Mucosa of rectum (tissue), 2 donors: ENCODE measurements around the gene OR2H1.

ENCODE experiments used
- H3K27ac ChIP-seq, 2 donors: one replicate each; pipeline ENCODE4 v1.7.0; 2013; ENCODE audit warnings: inconsistent platforms in 2 of 2, low read depth in 2 of 2, low read length in 2 of 2
- H3K27me3 ChIP-seq, 2 donors: one replicate each; pipeline ENCODE4 v1.7.0; 2013; ENCODE audit warnings: low read length in 2 of 2; ENCODE audit not compliant: control insufficient read depth in 2 of 2, insufficient read depth in 2 of 2
- H3K36me3 ChIP-seq, 2 donors: one replicate each; pipeline ENCODE4 v1.7.0; 2013; ENCODE audit warnings: low read length in 2 of 2; ENCODE audit not compliant: control insufficient read depth in 2 of 2, insufficient read depth in 2 of 2
- H3K4me1 ChIP-seq, 2 donors: one replicate each; pipeline ENCODE4 v1.7.0; 2013; ENCODE audit warnings: low read length in 2 of 2, mild to moderate bottlenecking in 1 of 2; ENCODE audit not compliant: control insufficient read depth in 2 of 2, insufficient read depth in 2 of 2
- H3K4me3 ChIP-seq, 2 donors: one replicate each; pipeline ENCODE4 v1.7.0; 2013; ENCODE audit warnings: low read length in 2 of 2
- H3K9ac ChIP-seq, 2 donors: one replicate each; pipeline ENCODE4 v1.7.0; 2013; ENCODE audit warnings: low read length in 2 of 2, low read depth in 1 of 2, mild to moderate bottlenecking in 1 of 2
- H3K9me3 ChIP-seq, 2 donors: one replicate each; pipeline ENCODE4 v1.7.0; 2013; ENCODE audit warnings: low read length in 2 of 2; ENCODE audit not compliant: control insufficient read depth in 2 of 2
- donor health status: healthy.
- donor health status: Normal muscosa, but diverticular disease.

OR2H1 gene

DNA sequence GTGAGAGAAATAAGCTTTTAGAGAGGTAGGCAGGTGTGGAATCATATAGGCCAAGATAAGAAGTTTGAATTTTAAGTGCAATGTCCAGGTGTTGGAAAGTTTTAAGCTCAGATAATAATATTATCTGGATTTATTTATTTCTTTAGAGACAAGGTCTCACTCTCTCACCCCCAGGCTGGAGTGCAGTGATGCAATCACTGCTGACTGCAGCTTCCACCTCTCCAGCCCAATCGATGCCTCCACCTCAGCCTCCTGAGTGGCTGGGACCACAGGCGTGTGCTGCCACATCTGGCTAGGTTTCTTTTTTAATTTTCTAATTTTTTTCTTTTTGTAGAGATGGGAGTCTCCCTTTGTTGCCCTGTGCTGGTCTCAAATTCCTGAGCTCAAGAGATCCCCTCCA is 36.3 kb downstream of the OR2H1 start:
- Histone ChIP-seq H3K9ac (no peak overlapping the region), H3K4me1 (no peaks in the 10 kb centered on the region)

DNA sequence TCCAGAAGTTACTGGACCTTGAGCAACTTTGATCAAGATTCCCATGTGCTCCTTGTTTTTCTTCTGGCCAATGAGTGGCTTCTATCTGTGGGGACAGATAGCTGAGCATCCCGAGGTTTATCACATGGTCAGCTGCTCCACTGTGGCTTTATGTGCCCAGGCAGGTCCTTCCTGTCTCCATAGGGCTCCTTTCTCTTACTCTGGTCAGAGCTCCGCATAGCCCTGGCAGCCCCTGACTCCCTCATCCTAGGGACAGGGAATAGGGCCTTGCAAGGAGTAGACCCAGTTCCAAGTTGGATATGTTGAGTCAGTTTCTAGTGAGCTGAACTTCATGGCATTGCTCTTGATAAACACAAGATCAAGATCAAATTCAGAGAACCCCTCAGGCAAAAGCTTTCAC is 37.2 kb downstream of the OR2H1 start:
- Histone ChIP-seq H3K9ac (no peak overlapping the region), H3K27ac (no peak overlapping the region), H3K4me1 (no peaks in the 10 kb centered on the region), H3K4me3 (no peak overlapping the region), H3K36me3 (no peaks in the 10 kb centered on the region), H3K27me3 (no peaks in the 10 kb centered on the region), H3K9me3 (no peaks in the 10 kb centered on the region)

More for the DNA sequence above, 36.3 kb downstream of the OR2H1 start:
- H3K36me3 ChIP-seq: no peaks in the 10 kb centered on the region
- H3K27ac ChIP-seq: no peak overlapping the region
- H3K4me3 ChIP-seq: no peak overlapping the region
- H3K27me3 ChIP-seq: no peaks in the 10 kb centered on the region
- no peaks in the 10 kb centered on the region for H3K9me3 ChIP-seq

DNA sequence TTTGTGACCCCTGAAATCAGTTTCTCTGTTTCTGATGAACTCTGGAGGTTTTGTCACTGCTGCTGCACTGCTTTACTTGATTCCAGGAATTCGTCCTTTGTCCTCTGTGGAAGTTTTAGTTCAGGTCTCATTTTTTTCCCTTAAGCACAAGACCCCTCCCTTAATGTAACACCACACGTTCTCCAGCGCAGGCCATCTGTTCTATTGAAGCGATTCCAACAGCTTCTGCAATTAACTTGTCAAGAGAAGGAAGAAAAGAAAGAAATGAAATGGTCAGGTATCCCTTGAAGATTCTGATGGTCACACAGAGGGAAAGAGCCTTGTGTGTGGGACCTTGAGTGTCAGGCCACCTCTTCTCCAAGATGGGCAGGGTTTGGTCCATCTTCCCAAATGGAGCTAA is 38.6 kb downstream of the OR2H1 start:
- no peaks in the 10 kb centered on the region for H3K4me1 ChIP-seq
- no peaks in the 10 kb centered on the region for H3K36me3 ChIP-seq
- H3K27ac ChIP-seq: no peak overlapping the region
- no peak overlapping the region for H3K4me3 ChIP-seq
- H3K9ac ChIP-seq: no peak overlapping the region
- no peaks in the 10 kb centered on the region for H3K9me3 ChIP-seq
- H3K27me3 ChIP-seq: peaks cover 0 to 3% of the 10 kb centered on the region in 2 donors

DNA sequence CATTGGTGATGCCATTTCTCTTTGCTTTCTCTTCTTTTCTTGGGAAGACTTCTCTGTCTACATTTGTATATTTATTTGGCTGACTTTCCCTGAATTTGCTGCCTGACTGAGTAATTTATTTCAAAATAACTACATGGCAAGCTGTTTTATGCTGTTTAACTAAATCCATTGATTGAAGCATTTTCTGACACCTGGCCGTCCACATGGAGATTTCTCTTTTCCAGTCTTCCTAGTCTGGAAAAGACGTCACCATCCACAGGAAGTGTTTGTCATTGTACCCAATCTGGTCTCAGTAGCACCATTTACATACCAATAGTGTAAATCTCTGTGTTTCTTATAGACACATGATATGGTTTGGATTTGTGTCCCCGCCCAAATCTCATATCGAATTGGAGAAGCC is 40.0 kb downstream of the OR2H1 start:
- H3K9me3 ChIP-seq: no peaks in the 10 kb centered on the region
- H3K4me3 ChIP-seq: no peak overlapping the region
- H3K27me3 ChIP-seq: peaks cover 0 to 3% of the 10 kb centered on the region in 2 donors
- no peaks in the 10 kb centered on the region for H3K36me3 ChIP-seq
- H3K4me1 ChIP-seq: no peaks in the 10 kb centered on the region
- H3K27ac ChIP-seq: no peak overlapping the region
- H3K9ac ChIP-seq: no peak overlapping the region

DNA sequence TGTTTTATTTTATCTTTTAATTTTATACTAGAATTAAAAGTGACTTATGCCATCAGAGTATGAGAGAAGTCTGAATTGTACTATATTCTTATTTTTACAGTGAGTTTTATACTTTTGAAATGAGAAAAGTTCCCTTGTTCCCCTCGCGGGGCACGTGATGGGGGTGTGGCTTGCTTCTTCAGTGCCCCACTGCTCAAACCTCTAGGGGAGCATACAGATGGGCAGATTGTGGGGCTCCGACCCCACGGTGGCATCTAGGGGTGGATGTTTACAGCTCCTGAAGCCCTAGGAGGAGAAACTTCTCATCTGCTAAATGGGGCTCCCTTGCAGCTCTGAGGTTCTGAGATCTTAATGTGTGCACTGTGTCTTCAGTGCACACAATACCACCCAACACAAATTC is 42.7 kb downstream of the OR2H1 start:
- Histone ChIP-seq H3K27me3 (peaks cover 0 to 3% of the 10 kb centered on the region in 2 donors), H3K4me1 (no peaks in the 10 kb centered on the region), H3K4me3 (no peak overlapping the region), H3K27ac (no peak overlapping the region), H3K9me3 (no peaks in the 10 kb centered on the region), H3K36me3 (no peaks in the 10 kb centered on the region), H3K9ac (no peak overlapping the region)

DNA sequence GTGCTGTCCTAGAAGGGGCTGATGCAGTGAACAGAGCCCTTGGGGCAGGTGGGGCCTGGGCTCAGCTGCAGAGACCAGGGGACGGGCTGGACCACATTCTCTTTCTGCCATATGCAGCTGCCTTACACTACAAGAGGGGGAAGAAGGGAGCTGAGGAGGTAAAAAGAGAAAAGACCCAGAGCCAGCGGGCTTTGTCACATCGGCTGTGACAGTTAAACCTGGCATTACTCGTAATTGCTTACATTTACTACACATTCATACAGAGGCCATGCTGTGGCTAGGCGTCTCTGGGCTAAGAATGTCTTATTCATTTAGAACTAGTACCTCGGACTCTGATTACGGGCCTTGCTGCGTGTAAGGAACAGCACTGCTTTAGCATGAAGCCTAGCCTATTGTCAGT is 43.6 kb downstream of the OR2H1 start:
- H3K27me3 ChIP-seq: peaks cover 0 to 3% of the 10 kb centered on the region in 2 donors
- H3K4me1 ChIP-seq: no peaks in the 10 kb centered on the region
- no peak overlapping the region for H3K27ac ChIP-seq
- no peak overlapping the region for H3K4me3 ChIP-seq
- no peaks in the 10 kb centered on the region for H3K9me3 ChIP-seq
- H3K36me3 ChIP-seq: no peaks in the 10 kb centered on the region
- no peak overlapping the region for H3K9ac ChIP-seq

DNA sequence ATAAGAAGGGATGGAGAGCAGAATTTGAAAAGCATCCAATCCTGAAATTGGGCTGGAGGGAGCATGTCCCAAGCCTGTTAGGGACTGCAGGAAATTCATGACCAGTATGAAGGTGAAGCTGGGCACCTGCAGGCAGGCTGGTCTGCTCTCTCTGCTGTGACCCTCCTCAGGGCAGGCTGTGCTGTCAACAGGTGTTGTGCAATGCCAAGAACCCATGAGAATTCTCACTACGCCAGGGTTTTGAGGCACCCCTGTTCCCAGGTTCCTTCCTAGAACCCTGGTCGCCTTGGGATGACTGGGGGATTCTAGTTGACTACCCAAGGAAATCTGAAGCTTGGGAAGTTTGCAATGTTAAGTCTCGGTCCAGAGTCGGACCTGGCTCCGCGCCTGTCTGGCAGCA is 44.2 kb downstream of the OR2H1 start:
- no peak overlapping the region for H3K4me3 ChIP-seq
- H3K9me3 ChIP-seq: no peaks in the 10 kb centered on the region
- no peak overlapping the region for H3K27ac ChIP-seq
- no peaks in the 10 kb centered on the region for H3K36me3 ChIP-seq
- H3K9ac ChIP-seq: no peak overlapping the region
- H3K27me3 ChIP-seq: peaks cover 0 to 3% of the 10 kb centered on the region in 2 donors
- no peaks in the 10 kb centered on the region for H3K4me1 ChIP-seq

DNA sequence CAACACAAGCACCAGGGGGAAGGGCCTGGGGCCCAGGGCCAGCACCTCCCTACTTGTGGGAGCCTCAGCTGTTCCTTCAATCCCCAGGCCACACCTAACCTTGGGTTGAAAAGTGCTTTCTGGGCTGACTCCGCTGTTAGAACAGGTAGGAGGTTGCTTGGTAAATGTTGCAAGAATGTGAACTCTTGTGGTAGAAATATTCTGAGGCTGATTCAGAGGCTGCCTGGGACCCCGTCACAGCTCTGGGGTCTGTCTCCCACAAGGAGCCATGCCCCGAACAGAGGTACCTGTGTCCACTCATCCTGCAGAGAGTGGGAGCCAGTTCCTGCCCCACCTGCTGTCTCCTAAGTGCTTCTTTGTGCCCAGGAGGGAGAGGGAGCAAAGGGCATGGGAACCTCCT is 45.2 kb downstream of the OR2H1 start:
- no peaks in the 10 kb centered on the region for H3K9me3 ChIP-seq
- no peak overlapping the region for H3K27ac ChIP-seq
- H3K9ac ChIP-seq: no peak overlapping the region
- no peaks in the 10 kb centered on the region for H3K4me1 ChIP-seq
- peaks cover 0 to 3% of the 10 kb centered on the region in 2 donors for H3K27me3 ChIP-seq
- H3K36me3 ChIP-seq: no peaks in the 10 kb centered on the region
- no peak overlapping the region for H3K4me3 ChIP-seq

DNA sequence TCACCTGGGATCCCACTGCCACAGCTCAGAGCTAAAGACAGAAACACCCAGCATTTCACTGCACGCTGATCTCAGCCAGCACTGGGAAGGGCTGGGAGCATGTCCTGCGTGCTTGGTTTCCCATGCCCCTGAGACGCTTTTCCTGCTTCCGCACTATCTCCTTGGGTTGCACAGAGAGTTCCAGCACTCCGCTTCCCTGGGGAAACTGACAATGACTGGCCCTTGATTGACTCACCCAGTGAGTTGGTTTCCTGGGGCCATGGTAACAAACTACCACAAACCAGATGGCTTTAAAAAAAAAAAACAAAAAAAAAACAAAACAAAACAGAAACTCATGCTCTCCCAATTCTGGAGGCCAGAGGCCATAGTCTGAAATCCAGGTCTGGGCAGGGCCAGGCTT is 45.6 kb downstream of the OR2H1 start:
- Histone ChIP-seq H3K27me3 (peaks cover 0 to 3% of the 10 kb centered on the region in 2 donors), H3K9me3 (no peaks in the 10 kb centered on the region)

DNA sequence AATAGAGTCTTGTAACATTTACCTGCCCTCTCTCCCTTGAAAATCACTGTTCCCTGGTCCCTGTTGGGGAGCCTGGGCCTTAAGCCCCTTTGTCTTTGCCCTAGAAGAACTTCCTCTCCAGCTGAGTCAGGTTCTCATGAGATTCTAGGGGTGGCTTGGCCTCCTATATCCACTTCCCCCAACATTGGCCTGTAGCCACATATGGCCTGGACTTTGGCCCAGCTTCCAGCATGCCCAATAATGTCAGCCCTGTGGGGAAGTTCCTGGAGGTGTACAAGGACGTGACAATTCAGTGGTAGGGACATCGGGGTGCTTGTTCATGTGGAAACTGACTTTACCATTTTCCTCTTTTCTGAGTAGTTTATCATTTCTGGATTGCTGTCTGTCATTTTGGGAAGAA is 48.0 kb downstream of the OR2H1 start:
- no peaks in the 10 kb centered on the region for H3K9me3 ChIP-seq
- H3K27ac ChIP-seq: no peak overlapping the region
- H3K9ac ChIP-seq: no peak overlapping the region
- H3K4me3 ChIP-seq: no peak overlapping the region
- no peaks in the 10 kb centered on the region for H3K4me1 ChIP-seq
- H3K36me3 ChIP-seq: no peaks in the 10 kb centered on the region
- peaks cover 0 to 3% of the 10 kb centered on the region in 2 donors for H3K27me3 ChIP-seq

More for the DNA sequence above, 45.6 kb downstream of the OR2H1 start:
- Histone ChIP-seq H3K27ac (no peak overlapping the region), H3K9ac (no peak overlapping the region), H3K4me1 (no peaks in the 10 kb centered on the region), H3K4me3 (no peak overlapping the region), H3K36me3 (no peaks in the 10 kb centered on the region)

DNA sequence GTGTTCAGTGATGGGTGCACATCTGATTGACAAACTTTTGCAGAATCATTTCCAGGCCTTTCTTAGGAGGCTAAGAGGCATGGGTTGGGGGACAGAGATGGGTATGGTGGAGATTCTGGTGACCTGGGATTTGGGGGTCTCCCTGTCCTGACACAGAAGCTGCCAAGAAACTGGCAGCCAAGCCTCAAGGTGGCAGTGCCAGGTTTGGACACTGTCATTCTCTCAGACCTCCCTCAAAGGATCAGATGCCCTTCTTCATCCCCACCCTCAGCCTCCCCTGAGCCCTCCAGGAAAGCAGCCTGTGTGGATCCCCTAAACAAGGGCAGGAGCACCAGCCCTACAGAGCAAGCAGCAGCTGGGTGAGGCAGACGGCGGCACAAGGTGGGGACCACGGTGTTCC is 48.9 kb downstream of the OR2H1 start:
- no peak overlapping the region for H3K27ac ChIP-seq
- H3K27me3 ChIP-seq: no peaks in the 10 kb centered on the region

More for the DNA sequence above, 48.9 kb downstream of the OR2H1 start:
- Histone ChIP-seq H3K9ac (no peak overlapping the region), H3K9me3 (no peaks in the 10 kb centered on the region), H3K36me3 (no peaks in the 10 kb centered on the region), H3K4me1 (no peaks in the 10 kb centered on the region), H3K4me3 (no peak overlapping the region)
